H1 (cell line): ENCODE data around the gene OR1D2. TPM values are rescaled to one million over a fixed set of nuclear protein-coding genes. Genes with fewer than 3 reads are reported as not detected.

Experiments used
- BRCA1 ChIP-seq: IDR thresholded peaks from 2 replicates; pipeline ENCODE4 v1.6.1; 2012; ENCODE audit warnings: low read depth, low read length, improper control_type of control experiment
- CBX5 ChIP-seq: fragments of 300-800, 300-1000 bp; sonication (generic); IDR thresholded peaks from 2 replicates; pipeline ENCODE4 v1.7.1; 2016; ENCODE audit warnings: antibody characterized with exemption, low read length, low read depth
- CEBPB ChIP-seq: IDR thresholded peaks from 2 replicates; pipeline ENCODE4 v1.6.1; 2012; ENCODE audit warnings: low read depth, low read length
- CHD2 ChIP-seq: IDR thresholded peaks from 2 replicates; pipeline ENCODE4 v1.6.1; 2012; ENCODE audit warnings: low read length, improper control_type of control experiment
- CTBP2 ChIP-seq: IDR thresholded peaks from 2 replicates; pipeline ENCODE4 v1.7.0; 2011; ENCODE audit warnings: borderline replicate concordance, mild to moderate bottlenecking, moderate library complexity, mixed read lengths, low read length; ENCODE audit not compliant: insufficient read depth, insufficient read length
- HDAC6 ChIP-seq: IDR thresholded peaks from one replicate; pipeline ENCODE4 v1.7.1; 2012; ENCODE audit warnings: low read depth, mild to moderate bottlenecking, inconsistent platforms, low read length, moderate library complexity
- JUN ChIP-seq: IDR thresholded peaks from 2 replicates; pipeline ENCODE4 v1.6.1; 2011; ENCODE audit warnings: low read depth, mild to moderate bottlenecking, improper control_type of control experiment, low read length
- KDM1A ChIP-seq: fragments of 200-600, 300-600 bp; sonication (generic); IDR thresholded peaks from 2 replicates; pipeline ENCODE4 v1.7.1; 2016; ENCODE audit warnings: mild to moderate bottlenecking, low read length, borderline replicate concordance
- MAX ChIP-seq: IDR thresholded peaks from 2 replicates; pipeline ENCODE4 v1.6.1; 2012; ENCODE audit warnings: inconsistent platforms
- NANOG ChIP-seq: IDR thresholded peaks from 2 replicates; pipeline ENCODE4 v1.6.1; 2011; ENCODE audit warnings: low read length, low read depth, mild to moderate bottlenecking, inconsistent platforms; ENCODE audit not compliant: insufficient read depth, poor library complexity, severe bottlenecking
- NRF1 ChIP-seq: IDR thresholded peaks from 2 replicates; pipeline ENCODE4 v1.6.1; 2011; ENCODE audit warnings: mild to moderate bottlenecking, low read depth, low read length, improper control_type of control experiment
- POU5F1 ChIP-seq: IDR thresholded peaks from 2 replicates; pipeline ENCODE4 v1.6.1; 2011; ENCODE audit warnings: low read depth, mild to moderate bottlenecking, low read length, moderate library complexity
- RAD21 ChIP-seq, 2 experiments: IDR thresholded peaks in 1 of 2; conservative IDR thresholded peaks in 1 of 2; 2 replicates each; pipeline ENCODE4 v1.6.1; 2011; ENCODE audit warnings: low read depth in 2 of 2, low read length in 2 of 2, improper control_type of control experiment in 1 of 2, inconsistent platforms in 1 of 2, mild to moderate bottlenecking in 1 of 2, moderate library complexity in 1 of 2
- RBBP5 ChIP-seq: IDR thresholded peaks from 2 replicates; pipeline ENCODE4 v1.7.1; 2012; ENCODE audit warnings: low read depth, mild to moderate bottlenecking, inconsistent platforms, low read length, moderate library complexity, borderline replicate concordance
- SIN3A ChIP-seq, 2 experiments: IDR thresholded peaks in 1 of 2; conservative IDR thresholded peaks in 1 of 2; 2 replicates each; pipeline ENCODE4 v1.6.1; 2011 to 2012; ENCODE audit warnings: low read length in 2 of 2, improper control_type of control experiment in 1 of 2, low read depth in 1 of 2, mild to moderate bottlenecking in 1 of 2
- SP1 ChIP-seq: IDR thresholded peaks from 2 replicates; pipeline ENCODE4 v1.6.1; 2011; ENCODE audit warnings: low read depth, low read length
- TAF1 ChIP-seq: IDR thresholded peaks from 2 replicates; pipeline ENCODE4 v1.6.1; 2011; ENCODE audit warnings: mild to moderate bottlenecking, low read depth, low read length
- polyA plus RNA-seq, 7 experiments: library from polyadenylated mRNA; depleted of rRNA in 3 of 7; stranded (reverse) in 5 of 7; unstranded in 2 of 7; fragments of >200 nt in 5 of 7; fragments of 200-250 nt in 2 of 7; gene quantifications; 1 replicate in 5 of 7; 2 replicates in 1 of 7; 4 replicates in 1 of 7; pipeline versions ENCODE4 v1.2.1 to v1.2.3, GENCODE V29; 2011 to 2013; ENCODE audit warnings: missing spikeins in 2 of 7, mixed read lengths in 2 of 7
- total RNA-seq: library from RNA; stranded (reverse); fragmentation: NEBNext Ultra II Directional; extraction: Animal tissue kit (Norgen Biotek cat#: 25700); gene quantifications from 2 replicates; pipeline ENCODE4 v1.2.1, GENCODE V29; 2021
- TF ChIP-seq, protein P1 (sequence below): IDR thresholded peaks from 2 replicates; pipeline ENCODE4 v1.6.1; 2011; ENCODE audit warnings: low read length, improper control_type of control experiment

The OR1D2 gene
- total and polyA plus RNA-seq, 2 of the 8 experiments (the other 6 are each of a cell fraction or from before 2014, with no cell fraction given), result not detected

DNA sequence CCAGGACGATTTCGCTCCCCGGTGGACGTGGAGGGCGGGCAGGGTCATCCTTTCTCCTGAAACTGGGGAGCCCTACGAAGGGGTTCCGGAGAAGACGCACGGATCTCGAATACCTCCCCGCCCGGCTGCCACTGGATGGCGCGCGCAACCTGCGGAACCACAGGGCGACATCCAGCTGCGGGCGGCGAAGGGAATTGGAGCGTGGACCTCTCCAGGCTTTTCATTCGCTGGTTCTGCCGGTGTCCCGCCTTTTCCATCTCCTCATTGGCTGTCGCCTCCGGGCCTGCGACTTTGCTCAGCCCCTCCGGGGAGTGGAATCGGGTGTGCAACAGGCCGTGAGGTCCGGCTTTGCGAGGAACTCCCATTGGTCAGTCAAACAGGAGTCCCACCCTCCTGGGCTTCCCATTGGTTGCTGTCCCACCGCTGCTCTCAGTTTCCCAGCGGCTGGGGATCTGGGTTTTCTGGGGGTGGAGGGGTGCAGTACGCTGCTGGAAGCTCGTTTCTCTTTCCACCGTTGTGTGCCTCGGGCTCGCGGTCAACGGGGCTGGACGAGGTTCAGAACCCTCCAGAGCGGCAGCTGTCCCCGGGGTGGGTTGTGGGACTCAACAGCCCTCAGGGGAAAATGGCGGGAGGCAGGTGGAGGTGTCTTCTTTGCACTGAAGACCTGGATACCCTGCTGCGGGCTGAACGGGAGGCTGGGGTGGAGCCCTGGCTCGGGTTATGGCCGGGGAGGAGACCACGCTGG, 55.3 kb downstream of the OR1D2 start (continued):
- TF ChIP-seq RBBP5 (no peak), JUN (0 out of 2 replicates have a peak, but pooled peaks have one; percentile 24), CHD2 (peak; percentile 87; the same call in 1 of the 2 replicates), NANOG (no peak), NRF1 (no peak), CEBPB (no peak), RAD21 (IDR thresholded peaks at IDR 0.05 in 1 of 2, conservative IDR thresholded peaks at IDR 0.05 in 1 of 2; ENCODE audit: low read depth in 2 of 2, low read length in 2 of 2) (peak; percentile 96 to 99), POU5F1 (no peak), CBX5 (no peak), SP1 (peak; percentile 96), TAF1 (peak; percentile 57; the same call in 1 of the 2 replicates), MAX (peak; percentile 85; the same call in 1 of the 2 replicates), SIN3A (conservative IDR thresholded peaks at IDR 0.05 in 1 of 2, IDR thresholded peaks at IDR 0.05 in 1 of 2; ENCODE audit: low read depth in 1 of 2, low read length in 2 of 2) (0 out of 4 replicates have a peak, but pooled peaks of 1 of the 2 experiments have one; percentile 27), BRCA1 (no peak), HDAC6 (no peak), CTBP2 (no peak), KDM1A (no peak; the same call in 1 of the 2 replicates)
- TF ChIP-seq, protein P1, sequence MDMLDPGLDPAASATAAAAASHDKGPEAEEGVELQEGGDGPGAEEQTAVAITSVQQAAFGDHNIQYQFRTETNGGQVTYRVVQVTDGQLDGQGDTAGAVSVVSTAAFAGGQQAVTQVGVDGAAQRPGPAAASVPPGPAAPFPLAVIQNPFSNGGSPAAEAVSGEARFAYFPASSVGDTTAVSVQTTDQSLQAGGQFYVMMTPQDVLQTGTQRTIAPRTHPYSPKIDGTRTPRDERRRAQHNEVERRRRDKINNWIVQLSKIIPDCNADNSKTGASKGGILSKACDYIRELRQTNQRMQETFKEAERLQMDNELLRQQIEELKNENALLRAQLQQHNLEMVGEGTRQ, result no peak
